HG03354 (cell line): ENCODE results near the gene PPP2R2D.
"Not testable (repeated sequence)": the region's sequence is repeated elsewhere in the genome, so short reads cannot be mapped to it uniquely, and the experiment has no call there.

Experiments used
- ATAC-seq: cut with Tn5 transposase; IDR thresholded peaks from one replicate; pipeline ENCODE4 v1.9.1; 2021; ENCODE audit warnings: mild to moderate bottlenecking; ENCODE audit not compliant: unreplicated experiment, poor library complexity, severe bottlenecking

The PPP2R2D gene

DNA sequence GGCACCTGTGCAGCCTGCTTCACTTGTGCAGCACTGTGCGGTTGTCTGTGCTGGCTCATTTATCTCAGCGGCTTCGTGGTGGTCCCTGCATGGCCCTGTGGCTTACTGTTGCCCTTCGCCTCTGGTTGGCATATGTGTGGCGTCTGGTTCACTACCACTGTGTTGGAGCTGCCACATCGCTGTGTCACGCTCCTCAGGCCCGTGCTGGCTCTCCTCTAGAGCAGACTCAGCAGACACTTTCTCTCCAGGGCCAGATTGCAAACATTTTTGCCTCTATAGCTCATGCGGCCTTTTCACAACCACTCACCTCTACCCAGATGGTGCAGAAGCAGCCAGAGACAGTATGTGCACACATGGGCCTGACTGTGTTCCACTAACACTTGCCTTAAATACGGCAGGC lies 37.9 kb downstream of the PPP2R2D start:
- ATAC-seq = no peak

DNA sequence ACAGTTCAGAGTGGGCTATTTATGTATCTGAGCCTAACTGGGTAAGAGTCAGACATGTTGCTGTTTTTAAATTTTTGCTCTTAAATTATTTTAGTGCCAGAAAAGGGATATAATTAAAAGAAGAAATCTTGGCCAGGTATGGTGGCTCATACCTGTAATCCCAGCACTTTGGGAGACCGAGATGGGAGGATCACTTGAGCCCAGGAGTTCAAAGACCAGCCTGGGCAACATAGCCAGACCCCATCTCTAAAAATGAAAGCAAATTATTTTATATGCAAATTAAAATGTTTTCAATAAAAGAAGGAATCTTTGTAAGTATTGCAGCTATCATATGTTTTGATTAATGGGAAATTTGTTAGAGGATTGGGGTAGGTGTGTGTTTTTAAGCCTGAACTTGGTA lies 41.6 kb downstream of the PPP2R2D start:
- no peak for ATAC-seq

DNA sequence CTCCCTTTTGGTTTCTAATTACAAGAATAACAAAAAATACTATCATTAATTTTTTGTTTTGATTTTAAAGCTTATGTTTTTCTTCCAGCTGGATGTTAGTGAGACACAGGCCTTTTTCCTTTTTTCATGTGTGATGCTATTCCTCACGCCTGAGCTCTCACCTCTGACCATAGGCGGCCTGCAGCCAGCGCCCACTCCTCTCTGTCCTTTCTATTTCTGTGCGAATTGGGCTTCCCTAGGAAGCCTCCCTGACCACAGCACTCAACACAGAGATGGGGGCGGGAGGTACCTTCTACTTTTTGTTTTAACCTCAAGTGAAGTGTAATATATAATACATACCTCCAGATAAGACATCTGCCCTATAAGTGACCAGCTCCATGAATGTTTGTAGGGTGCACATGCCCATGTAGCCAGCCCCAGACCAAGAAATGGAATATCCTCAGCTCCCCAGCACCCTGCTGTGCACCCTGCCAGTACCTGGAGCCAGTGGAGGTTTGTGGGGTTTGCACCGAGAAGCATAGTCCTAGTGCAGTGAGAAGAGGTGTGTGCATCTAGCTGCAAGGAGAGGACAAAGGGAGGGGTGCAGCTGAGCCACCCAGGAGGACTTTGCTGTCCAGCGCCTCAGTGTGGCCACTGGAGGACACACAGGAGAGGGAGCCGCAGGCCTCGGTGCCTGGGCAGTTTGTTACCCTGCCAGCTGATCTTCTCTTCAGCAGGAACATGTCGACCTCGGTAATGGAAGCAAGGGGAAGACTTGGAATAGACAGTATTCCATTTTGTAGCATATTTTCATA lies 42.4 kb downstream of the PPP2R2D start:
- no peak for ATAC-seq

DNA sequence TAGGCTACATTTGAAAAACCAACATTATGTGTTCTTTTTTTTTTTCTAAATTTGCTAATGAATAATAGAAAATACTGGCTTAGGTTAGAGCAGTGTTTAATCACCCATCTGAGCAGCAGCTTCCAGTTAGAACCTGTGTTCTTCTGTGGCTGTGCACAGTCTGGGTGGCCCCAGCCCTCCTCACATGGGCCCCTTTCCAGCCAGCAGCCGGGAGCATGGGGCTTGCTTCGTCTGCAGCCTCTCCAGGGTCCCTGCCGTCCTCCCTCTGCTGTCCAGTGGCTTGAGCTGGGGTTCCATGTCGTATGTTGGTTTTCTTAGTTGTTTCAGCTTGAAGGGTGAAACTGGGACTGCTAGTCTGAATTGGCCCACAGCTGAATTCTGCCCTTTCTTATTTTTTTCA lies 43.6 kb downstream of the PPP2R2D start:
- no peak for ATAC-seq

DNA sequence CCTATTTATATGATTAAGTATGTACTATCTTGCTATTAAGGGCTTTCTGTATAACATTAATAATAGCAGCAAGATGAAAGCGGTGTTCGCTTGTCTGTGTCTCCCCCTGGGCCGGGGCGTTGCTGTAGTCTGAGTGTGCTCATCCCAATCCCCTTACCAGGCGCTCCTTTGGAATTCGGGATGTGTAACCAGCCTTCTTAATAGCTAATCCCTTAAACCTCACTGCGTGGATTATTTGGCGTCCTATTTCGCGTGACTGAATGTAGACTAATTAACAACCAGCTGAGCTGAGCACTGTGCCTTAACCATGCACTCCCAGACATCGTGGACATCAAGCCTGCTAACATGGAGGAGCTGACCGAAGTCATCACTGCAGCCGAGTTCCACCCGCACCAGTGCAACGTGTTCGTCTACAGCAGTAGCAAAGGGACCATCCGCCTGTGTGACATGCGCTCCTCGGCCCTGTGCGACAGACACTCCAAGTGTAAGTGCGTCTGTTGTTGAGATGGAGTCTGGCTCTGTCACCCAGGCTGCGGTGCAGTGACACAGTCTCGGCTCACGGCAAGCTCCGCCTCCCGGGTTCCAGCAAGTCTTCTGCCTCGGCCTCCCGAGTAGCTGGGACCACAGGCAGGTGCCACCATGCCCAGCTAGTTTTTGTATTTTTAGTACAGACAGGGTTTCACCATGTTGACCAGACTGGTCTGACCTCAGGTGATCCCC lies 44.3 kb downstream of the PPP2R2D start:
- ATAC-seq = no peak

DNA sequence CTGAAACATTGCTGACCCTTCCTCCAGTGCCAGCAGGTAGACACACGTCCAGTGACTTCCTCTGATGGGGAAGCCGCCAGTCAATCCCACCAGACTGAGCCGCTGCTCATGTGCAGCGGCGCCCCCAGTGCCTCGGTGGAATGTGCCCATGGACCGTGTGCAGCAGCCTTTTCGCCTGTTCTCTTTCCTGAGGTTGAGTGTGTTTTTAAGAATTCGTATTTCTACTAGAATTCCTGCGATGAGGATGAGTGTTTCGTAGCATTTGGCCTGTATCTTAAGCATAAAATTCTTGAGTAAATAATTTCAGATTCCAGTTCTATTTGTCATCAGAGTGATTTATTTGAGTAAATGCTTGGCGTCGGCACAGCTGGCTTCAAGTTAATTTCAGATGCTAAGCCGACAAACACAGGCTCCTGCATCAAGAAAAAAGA lies 45.5 kb downstream of the PPP2R2D start:
- no peak for ATAC-seq

DNA sequence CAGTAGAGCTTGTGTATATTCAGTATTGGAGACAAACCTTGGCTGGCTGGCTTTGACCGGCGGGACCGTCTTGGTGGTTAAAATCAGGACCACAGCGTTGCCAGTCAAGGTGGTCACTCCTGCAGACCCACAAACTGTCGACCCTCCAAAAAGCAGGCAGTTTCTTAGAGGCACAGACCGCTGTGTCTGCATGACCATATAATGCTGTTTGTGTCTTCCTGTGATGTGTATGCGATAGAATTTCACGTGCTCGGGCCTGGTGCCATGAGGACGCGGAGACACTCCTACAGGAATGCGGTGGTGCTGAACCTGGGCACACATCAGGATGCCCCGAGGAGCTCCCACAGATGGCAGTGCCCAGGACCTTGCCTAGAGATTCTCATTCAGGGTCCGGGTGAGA lies 46.1 kb downstream of the PPP2R2D start:
- ATAC-seq = no peak

DNA sequence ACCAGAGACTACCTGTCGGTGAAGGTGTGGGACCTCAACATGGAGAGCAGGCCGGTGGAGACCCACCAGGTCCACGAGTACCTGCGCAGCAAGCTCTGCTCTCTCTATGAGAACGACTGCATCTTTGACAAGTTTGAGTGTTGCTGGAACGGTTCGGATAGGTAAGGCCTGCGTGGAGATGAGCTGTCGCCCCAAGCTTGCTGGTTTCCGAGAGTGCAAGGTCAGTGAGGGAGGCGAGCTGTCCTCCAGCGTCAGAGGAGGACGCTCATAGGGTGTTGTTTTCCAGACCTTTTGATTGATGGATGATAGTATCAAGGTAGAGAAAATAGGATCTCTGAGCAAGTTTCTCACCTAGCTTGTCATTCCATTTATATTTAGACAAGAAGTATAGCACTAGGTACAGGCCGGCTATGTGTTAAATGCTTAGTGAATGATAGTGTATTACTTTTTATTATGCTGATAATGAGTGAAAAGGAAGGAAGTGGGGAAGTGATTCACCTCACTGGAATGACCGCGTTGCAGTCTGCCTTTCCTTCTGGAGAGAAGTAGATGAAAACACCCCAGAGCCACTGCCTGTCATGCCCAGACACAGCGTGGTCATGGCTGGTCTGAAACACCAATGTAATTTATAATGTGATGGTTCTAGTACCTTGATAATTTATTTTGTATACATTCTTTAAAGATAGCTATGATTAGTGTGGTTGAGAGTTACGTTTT lies 47.0 kb downstream of the PPP2R2D start:
- no peak for ATAC-seq

DNA sequence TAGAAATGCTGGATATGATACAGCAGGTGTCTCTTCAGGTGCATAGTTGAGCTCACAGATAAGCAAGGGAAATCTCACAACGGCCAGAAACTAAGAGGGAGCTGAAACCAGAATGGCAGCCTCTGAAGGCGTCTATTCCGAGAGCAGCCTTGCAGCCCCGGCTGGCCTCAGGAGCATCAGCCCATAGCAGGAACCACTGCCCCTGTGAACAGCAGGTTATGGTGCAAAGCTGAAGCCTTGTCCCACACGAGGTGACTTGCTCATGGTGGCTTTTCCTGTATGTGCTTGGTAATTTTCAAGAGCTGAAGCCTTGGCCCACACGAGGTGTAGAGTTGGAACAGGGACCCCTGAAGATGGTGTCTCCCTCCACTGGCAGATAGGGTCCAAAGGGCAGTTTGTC lies 47.7 kb downstream of the PPP2R2D start:
- no peak for ATAC-seq

DNA sequence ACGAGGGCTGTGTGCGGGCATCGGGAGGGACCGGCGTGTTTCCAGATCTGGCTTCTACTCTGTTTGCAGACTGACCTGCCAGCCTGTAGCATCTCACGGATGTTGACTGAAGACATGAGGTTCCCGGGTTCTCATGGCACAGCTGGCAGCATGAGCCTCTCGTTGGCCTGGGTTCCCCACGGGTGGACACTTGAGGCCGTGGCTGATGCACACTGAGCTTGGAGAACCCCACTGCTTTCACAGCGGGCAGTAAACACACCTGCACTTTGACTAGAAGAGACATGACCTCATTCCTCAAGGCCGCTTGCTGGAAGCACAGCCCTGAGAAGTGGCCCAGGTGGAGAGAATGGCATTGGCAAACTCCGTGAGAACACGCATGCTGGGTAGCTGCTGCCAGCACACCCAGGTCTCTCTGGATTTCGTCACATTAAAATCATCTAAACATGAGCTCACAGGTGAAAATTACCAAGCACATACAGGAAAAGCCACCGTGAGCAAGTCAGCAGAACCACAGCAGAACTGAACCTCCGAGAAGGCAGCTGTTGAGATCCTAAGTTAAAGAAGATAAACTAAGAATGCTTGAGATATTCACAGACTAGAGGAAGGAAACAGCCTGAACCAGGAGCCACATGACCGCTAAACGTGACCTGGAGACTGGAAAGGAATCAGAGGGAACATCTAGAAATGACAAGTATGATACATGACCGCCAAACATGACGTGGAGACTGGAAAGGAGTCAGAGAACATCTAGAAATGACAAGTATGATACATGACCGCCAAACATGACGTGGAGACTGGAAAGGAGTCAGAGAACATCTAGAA lies 48.4 kb downstream of the PPP2R2D start:
- no peak for ATAC-seq

DNA sequence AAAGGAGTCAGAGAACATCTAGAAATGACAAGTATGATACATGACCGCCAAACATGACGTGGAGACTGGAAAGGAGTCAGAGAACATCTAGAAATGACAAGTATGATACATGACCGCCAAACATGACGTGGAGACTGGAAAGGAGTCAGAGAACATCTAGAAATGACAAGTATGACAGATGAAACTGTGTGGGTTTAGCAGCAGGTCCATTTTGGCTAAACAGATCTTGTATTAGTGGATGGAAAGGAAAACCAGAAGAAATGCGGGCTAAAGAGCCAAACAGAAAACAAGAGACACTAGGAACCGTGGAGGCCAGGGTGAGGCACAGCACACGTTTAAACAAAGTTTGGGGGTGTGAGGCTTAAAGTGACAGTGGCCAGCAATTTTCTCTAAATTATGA lies 49.1 kb downstream of the PPP2R2D start:
- not testable (repeated sequence) for ATAC-seq

DNA sequence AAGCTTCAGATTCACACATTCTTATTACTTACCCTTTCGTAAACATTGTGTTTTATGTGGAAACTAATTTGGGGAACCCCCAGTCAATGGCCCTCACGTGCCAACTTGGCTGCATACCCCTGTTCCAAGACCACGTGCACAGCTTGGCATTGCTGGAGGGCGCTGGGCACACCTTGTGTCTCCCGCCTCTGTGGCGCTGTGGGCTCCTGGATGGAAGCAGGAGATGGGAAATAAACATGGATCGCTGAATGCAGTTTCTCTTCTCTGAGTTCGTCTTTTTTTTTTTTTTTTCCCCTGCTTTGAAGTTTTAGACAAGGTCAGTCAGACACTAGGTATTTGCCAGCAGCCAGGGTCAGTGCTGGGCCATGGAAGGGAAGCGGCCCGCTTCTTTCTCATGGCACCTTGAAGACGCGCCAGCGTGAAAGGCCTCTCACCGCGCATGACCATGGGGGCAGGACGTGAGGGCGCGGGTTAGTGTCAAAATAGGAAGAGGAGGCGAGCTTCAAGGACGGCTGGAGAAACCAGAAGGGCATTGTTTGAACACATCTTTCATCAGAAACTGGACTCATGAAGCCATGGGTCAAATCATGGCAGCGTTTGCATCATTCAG lies 53.7 kb downstream of the PPP2R2D start:
- no peak for ATAC-seq

DNA sequence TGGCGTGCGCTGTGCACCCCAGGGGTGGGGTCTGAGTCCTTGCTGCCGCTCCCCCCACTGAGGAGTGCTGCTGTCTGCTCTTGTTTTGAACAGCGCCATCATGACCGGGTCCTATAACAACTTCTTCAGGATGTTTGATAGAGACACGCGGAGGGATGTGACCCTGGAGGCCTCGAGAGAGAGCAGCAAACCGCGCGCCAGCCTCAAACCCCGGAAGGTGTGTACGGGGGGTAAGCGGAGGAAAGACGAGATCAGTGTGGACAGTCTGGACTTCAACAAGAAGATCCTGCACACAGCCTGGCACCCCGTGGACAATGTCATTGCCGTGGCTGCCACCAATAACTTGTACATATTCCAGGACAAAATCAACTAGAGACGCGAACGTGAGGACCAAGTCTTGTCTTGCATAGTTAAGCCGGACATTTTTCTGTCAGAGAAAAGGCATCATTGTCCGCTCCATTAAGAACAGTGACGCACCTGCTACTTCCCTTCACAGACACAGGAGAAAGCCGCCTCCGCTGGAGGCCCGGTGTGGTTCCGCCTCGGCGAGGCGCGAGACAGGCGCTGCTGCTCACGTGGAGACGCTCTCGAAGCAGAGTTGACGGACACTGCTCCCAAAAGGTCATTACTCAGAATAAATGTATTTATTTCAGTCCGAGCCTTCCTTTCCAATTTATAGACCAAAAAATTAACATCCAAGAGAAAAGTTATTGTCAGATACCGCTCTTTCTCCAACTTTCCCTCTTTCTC lies 55.0 kb downstream of the PPP2R2D start:
- no peak for ATAC-seq

DNA sequence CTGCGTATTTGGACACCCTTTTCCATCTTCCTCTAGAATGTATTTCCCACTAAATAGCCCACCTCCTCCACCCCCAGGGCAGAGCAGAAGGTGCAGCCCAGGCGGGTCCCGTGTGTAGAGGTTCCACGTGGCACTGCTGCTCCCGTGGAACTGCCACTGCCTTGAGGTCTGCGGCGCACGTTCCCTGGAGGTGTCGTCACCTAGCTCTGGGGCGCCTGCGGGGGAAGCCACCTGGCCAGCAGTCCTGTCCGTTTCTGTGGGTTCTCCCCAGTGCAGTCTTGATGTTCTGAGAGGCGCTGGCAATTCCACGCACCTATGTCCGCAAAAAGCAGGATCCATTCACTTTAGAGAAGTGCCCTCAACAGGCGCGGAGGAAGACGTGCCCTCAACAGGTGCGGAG lies 59.0 kb downstream of the PPP2R2D start:
- ATAC-seq = no peak

DNA sequence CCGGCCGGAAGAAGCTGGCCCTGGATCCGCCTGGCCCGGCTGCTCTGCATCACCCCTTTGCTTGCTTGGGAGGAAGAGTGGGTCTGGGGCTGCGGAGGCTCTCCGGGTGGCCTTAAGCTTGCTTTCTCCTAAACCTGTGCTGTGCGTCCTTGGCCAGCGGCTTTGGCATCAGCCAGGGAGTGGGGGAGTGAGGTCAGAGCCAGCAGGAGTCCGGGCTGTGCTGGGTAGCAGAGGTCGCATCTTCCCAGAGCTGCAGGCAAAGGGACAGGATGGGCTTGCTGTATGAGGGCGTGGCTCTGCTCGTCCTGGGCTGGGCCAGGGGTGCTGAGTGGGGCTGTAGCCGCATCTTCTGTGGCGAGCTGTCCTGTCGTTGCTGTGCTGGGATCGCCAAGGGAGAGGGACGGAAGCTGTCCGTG lies 59.8 kb downstream of the PPP2R2D start:
- no peak for ATAC-seq

DNA sequence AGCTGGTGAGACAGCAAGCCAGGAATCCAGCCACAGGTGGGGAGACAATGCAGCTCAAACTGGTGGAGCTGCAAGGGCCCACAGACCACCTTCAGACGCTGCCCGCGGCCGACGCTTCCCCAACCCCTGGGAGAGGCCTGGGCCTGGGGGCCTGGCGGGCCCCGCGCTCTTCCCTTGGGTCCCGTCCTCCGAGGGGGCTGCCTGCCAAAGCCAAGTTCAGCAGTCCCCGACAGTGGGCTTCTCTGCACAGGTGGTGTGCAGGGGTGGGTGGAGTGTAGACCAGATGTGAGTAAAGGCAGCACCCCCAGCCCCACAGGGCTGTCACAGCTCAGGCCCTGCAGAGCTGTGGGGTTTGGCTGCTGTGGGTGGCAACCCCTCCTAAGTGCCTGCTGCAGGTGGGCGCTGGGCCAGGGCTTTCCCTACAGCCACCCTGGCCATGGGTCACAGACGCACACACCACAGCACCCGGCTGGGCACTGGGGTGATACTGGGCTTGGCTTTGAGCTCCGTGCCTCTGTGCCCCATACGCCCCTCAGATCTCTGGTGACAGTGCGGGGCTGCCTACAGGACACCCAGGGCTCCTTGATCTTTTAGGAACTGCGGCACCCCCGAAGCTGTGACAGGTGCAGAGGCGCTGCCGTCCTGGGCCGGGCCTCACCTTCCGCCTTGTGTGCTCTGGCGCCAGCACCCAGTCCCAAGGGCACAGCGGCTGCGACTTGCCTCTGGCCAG lies 60.4 kb downstream of the PPP2R2D start:
- ATAC-seq = no peak

DNA sequence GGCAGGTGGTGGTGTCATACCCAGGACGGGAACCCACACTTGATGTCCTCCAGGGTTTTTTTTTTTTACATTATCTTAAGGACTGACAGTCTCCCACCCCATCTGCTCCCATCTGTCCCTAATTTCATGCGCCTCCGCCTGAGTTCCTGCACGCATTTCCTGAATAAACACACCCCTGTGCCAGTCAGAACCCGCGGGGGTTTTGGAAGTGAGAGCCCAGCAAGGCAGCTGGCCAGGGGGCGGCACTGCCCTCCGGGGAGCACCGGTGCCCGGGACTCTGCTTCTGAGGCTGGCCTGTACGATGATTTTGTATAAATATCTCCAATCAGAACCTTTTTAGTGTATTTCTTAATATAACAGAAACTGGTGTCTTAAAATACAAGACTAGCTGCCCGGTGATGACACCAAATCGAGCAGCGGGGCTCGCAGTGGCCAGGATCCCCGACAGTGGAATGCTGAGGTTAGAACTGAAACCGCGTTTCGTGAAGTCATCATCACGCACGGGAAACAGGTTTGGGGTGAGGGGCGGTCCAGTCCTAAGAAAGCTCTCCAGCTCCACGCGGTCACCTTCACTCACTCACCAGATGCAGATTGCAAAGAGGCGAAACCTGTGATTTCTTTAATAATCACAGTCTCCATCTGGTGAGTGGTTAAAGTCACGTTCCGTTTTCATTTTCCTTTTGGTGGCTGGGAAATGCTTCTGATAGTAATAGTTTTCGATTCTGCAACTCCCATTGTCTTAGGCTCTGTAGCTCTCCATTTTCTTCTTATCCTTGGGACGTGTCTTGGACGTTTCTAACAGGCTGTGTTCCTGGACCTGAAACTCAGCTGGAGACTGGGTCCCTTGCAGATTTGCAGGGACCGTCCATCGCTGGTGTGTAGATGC lies 61.2 kb downstream of the PPP2R2D start:
- no peak for ATAC-seq
